Stimulated activated CD4-positive, alpha-beta T cell treated with anti-CD3 and anti-CD28 coated beads, Interleukin-12 subunit alpha, Interleukin-12 subunit beta, amount 100 ng/mL, for 48 hours (primary cell): ENCODE results near the gene ARTN.

ENCODE experiments used
- DNase-seq, 3 donors: peaks; one replicate each; pipeline ENCODE4 v3.0.0-alpha.2; 2020; ENCODE audit warnings: low read depth in 2 of 3, low spot score in 1 of 3

Gene ARTN

GRCh38 chr1:43947061-43947873, 13.7 kb downstream of the ARTN start:
- no peak for DNase-seq

GRCh38 chr1:43947874-43948437, 14.4 kb downstream of the ARTN start:
- no peak for DNase-seq

GRCh38 chr1:43949678-43950077, 16.1 kb downstream of the ARTN start:
- DNase-seq = no peak

GRCh38 chr1:43951021-43951985, 17.7 kb downstream of the ARTN start:
- DNase-seq = no peak

GRCh38 chr1:43952731-43953346, 19.2 kb downstream of the ARTN start:
- DNase-seq = no peak

GRCh38 chr1:43953361-43953760, 19.8 kb downstream of the ARTN start:
- DNase-seq = no peak

GRCh38 chr1:43954036-43954435, 20.4 kb downstream of the ARTN start:
- no peak for DNase-seq

GRCh38 chr1:43956234-43956633, 22.6 kb downstream of the ARTN start:
- no peak for DNase-seq

- DNase-seq = no peak
Observed at GRCh38 chr1:43957407-43958040, 23.9 kb downstream of the ARTN start.

GRCh38 chr1:43958351-43959255, 25.0 kb downstream of the ARTN start:
- no peak for DNase-seq

- no peak for DNase-seq
Observed at GRCh38 chr1:43960798-43961197, 27.2 kb downstream of the ARTN start.

- DNase-seq = no peak
Observed at GRCh38 chr1:43961692-43962091, 28.1 kb downstream of the ARTN start.

GRCh38 chr1:43962324-43962723, 28.7 kb downstream of the ARTN start:
- DNase-seq = no peak

- no peak for DNase-seq
Observed at GRCh38 chr1:43963006-43963405, 29.4 kb downstream of the ARTN start.

- no peak for DNase-seq
Observed at GRCh38 chr1:43963890-43964289, 30.3 kb downstream of the ARTN start.

- no peak for DNase-seq
Observed at GRCh38 chr1:43965316-43965715, 31.7 kb downstream of the ARTN start.

GRCh38 chr1:43968348-43968948, 34.8 kb downstream of the ARTN start:
- no peak for DNase-seq

- DNase-seq = no peak
Observed at GRCh38 chr1:43969416-43969745, 35.8 kb downstream of the ARTN start.

- DNase-seq = peak; percentile 92 to 96 (median 95)
Observed at GRCh38 chr1:43969746-43970466, 36.3 kb downstream of the ARTN start, which contains the start of gene DPH2. DPH2 (plus strand) TSS chr1:43970010; CDS start chr1:43970176, 166 bp downstream.
